NCI-H345 (cell line): ENCODE results near the gene ERMAP.
"Not testable (repeated sequence)": the region's sequence is repeated elsewhere in the genome, so short reads cannot be mapped to it uniquely, and the experiment has no call there.

Experiments
- DNase-seq: peaks from one replicate; lab custom pipeline; 2025; lab: John Stamatoyannopoulos, UW

ERMAP gene

DNA sequence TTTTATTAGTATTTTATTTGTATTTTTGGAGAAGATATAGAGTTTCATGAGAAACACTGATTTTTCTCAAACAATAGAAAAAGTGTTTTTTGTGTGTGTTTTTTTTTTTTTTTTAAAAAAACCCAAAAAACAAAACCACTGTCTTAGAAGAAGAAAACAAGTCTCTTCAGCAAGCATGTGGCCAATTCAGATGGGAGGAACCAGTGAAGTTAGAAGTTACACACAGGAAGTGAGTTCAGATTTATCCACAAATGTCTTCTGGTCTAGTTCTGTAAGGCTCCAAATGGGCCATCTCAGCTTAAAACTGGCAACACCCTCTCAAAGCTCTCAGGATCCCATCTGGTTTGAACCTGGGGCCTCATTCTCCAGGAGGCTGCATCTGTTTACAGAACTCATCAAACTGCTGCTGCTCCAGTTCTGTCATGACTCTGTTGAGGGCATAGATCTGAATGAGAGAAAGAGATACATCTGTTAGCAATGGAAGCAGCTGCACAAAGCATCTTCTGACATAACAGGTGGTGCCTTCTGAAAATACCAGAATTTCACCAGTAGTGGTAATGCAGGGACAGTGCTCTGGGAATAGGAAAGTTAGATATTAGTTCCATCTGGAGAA is 9.8 kb upstream of the ERMAP start:
- DNase-seq = no peak

DNA sequence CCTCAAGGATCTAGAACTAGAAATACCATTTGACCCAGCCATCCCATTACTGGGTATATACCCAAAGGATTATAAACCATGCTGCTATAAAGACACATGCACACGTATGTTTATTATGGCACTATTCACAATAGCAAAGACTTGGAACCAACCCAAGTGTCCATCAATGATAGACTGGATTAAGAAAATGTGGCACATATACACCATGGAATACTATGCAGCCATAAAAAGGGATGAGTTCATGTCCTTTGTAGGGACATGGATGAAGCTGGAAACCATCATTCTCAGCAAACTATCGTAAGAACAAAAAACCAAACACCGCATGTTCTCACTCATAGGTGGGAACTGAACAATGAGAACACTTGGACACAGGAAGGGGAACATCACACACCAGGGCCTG is 2.1 kb upstream of the ERMAP start:
- not testable (repeated sequence) for DNase-seq

DNA sequence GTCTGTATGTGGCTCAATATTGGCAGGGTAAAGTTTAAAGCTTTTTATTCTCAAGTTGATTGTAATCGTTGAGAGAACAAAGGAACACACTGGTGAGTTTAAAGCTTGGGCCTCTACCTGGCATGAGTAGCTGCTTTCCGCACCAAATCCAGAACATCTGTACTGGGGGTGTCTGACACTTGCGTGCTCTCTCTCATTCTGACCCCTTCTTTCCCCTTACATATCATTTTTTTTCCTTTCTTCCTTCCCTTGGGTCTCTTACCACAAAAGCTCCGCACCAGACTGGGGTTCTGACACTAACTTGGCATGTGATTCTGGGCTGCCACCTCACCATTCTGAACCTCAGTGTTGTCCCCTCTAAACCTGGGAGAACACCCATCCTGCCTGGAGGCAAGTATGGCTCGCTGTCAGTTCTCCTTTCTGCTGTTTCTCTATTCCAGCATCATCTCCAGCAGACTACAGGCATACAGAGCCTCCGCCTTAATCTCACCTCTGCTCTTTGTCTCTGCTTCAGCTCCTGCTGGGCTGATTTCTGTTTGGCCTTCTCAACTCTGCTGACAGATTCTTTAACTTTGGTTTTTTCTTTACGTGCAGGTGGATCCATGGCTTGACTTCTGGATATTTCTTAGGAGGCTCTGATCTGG is 859 bp upstream of the ERMAP start:
- DNase-seq = peak; percentile 52

DNA sequence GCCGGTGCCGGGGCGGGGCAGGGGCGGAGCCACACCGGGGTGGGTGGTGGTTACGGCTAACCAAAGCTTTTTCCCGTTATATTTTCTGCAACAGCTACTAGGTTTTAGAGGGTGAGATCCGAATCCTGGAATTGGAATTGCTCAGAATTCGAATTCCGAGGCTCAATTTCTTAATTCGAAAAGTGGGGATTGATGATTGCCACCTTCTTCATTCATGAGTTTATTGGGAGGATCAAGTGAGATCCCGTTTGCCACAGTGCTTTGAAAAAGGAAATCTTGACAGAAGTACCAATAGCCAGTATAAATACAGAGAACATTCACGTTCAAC is 482 bp downstream of the ERMAP start:
- no peak for DNase-seq

DNA sequence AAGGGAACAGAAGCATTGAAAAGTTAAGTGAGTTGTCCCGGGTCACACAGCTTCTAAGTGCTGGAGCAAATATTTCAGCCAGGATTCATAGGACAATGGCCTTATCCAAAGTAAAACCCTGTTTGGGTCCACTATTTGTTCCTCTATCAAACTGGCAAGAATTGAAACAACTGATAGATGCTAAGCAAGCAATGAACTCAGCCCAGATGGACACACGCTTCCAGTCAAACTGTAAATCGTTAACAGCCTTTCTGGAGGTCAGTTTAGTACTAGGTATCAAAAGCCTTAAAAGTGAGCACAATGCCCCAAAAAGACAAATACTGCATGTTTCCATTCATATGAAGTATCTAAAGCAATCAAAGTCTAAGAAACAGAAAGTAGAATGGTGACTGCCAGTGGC is 1.1 kb downstream of the ERMAP start:
- no peak for DNase-seq

DNA sequence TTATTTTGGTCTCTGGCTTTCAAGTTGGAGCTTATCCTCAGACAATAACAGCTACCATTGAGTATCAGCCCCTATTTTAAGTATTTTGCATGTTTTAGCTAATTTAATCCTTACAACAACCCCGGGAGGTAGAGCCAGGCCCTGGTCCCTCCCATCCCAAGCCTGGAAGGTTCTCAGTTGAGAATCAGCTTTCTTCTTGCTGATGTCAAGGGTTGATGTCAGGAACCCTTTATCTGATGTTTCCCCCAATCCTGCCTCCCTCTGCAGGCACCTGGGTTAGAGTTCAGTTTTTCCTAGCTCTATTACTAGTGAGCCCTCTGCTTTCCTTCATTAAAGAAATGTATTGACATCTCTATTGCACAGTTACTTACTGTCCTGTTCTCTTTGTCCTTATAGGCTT is 3.9 kb downstream of the ERMAP start:
- DNase-seq = no peak

DNA sequence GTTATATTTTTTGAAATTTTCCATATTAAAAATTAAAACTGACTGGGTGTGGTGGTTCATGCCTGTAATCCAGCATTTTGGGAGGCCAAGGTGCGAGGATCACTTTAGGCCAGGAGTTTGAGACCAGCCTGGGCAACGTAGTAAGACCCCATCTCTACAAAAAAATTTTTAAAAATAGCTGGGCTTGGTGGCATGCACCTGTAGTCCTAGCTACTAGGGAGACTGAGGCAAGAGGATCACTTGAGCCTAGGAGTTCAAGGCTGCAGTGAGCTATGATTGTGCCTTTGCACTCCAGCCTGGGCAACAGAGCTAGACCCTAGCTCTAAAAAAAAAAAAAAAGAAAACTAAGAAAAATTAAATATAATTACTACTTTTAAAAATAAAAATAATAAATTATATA is 4.8 kb downstream of the ERMAP start:
- DNase-seq = no peak

DNA sequence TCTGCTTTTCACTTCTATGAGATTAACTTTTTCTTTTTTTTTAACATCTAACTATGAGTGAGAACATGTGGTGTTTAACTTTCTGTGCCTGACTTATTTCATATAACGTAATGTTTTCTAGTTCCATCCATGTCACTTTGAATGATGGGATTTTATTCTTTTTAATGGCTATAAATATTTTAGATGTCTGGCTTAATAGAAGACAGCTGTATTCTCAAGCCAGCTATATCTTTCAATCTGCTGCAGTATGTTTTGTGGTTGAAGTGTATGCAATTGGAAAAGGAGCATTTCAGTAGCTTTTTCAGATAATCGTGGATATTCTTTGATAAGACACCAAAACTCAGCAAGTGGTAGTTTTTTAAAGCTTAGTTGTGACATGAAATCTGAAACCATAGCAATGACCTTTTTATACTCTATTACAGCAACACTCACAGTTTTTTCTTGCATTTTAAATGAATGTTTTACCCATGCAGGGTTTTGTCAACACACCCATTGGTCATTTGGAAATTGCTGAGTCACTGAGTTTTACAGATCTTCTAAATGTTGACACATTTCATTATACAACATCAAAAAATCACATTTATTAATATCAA is 6.0 kb downstream of the ERMAP start:
- peak; percentile 2 for DNase-seq

DNA sequence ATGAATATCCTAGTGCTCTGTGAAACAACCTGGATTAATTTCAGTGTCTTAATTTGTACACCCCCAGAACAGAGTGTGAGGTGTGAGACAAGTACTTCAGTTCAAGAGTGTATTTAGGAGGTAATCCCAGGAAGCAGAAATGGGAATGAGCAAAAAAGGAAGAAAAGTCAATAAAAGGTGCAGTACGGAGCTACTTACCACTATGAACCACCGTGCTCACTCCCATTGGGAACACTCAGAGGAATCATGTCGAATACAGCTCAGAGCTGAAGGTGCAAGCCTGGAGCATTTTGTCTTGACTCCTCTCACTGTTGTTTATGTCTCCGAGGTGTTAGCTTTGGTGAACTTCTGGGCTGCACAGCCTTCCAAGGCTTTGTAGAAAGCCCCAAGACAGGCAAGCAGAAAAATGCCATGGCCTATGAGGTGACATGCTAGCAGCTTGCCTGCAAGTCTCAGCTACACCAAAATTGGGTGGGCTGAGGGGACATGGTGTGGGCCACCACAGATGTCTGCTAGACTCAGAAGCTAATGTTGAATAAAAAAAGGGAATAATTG is 7.6 kb downstream of the ERMAP start:
- no peak for DNase-seq

DNA sequence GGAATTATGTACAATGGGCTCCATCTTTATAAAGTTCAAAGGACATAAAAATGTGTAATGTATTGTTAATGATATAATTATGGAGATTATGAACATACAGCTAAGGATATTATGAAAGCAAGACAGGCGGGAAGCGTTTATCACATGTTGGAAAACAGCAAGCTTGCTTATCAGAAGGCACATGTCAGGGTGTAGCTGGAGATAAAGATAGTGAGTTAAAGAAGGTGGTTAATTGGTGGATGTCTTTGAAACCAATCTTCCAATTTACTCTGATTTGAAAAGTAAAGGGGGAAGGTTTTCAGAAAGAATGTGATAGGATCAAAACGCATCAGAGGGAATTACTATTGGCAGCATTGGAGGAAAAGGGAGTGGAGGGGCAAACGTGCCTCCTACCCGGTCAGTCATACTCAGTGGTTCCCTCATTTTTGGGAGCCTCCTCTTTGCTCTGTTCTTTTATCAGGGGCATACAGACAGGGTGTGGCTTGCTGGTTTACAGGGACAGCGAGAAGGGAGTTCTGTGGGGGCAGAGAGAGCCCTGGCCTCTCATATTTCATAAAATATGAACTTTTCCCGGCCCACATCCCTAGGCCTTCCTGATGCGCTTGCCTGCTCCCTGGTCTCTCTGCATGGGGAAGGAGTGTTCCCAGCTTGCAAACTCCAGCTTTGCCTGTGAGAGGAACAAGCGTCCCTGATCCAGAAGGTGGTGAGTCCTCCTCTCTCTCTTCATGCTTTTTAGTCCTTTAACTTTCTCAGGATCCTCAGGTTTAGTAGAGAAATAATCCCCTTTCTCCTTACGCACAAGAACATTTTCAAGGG is 8.3 kb downstream of the ERMAP start:
- no peak for DNase-seq

DNA sequence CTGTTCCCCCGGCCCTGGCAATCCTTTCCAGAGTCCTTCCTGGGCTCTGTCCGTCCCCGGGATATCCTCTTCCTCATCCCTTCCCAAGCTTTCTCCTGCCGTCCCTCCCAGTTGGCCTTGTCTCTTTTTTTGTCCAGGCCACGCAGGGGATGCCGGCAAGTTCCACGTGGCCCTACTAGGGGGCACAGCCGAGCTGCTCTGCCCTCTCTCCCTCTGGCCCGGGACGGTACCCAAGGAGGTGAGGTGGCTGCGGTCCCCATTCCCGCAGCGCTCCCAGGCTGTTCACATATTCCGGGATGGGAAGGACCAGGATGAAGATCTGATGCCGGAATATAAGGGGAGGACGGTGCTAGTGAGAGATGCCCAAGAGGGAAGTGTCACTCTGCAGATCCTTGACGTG is 13.7 kb downstream of the ERMAP start:
- DNase-seq = no peak

DNA sequence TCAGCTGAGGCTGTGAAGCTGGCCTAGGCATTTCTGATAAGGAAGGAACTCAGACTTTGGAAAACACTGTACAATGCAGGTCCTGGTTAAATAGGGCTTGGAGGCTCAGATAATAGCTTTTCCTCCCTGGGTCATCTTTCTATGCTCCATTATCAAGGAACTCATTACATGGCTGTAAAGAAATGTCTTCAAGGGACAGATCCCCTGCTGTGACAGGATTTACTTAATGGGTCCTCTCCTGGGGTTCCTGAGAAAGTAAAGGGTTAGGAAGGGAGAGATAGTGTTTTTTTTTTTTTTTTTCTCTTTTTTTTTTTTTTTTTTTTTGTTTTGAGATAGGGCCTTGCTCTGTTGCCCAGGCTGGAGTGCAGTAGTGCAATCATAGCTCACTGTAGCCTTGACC is 14.4 kb downstream of the ERMAP start:
- no peak for DNase-seq

DNA sequence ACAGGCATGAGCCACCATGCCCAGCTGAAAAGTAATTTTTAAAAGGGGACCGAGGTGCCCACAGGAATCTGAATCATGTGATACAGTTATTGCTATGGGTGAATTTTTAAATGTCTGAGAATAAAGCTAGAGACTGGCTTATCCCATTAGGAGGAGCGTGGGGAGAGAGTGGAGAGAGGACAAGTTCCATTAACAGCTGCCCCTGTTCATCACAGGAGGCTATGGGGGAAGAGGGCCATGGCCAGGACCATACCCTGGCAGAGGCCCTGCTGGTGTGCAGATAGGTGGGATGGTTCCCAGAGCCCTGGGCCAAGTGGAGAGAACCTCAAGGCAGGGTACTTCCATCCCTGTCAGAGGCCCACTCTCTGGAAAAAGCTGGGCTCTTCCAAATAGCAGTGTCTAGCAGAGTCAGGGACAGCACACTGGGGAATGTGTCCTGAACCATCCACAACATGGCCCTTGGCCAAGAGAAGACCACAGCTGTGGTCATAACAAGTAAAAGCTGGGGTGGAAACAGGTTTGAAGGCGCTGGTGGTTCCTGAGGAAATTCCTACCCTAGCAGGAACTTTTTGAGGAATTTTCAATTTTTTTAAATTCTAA is 15.8 kb downstream of the ERMAP start:
- DNase-seq = no peak

DNA sequence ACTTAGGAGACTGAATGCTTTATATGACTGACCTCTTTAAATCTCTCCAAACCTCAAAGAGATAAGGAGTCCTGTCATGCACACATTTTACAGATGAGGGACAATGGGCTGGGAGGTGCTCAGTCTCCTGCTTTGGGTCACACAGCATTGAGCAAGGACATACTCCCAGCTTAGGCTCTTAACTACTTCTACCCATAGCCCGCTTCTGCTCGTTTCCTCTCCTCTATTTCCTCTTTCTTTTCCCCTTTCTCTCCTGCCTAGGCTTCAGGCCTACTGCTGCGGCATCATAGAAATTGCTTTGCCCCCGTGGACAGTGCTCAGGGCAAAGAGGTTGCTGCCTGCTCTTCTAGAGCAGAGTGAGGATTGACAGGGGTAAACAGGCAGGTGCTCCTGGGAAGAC is 17.1 kb downstream of the ERMAP start:
- DNase-seq = no peak

DNA sequence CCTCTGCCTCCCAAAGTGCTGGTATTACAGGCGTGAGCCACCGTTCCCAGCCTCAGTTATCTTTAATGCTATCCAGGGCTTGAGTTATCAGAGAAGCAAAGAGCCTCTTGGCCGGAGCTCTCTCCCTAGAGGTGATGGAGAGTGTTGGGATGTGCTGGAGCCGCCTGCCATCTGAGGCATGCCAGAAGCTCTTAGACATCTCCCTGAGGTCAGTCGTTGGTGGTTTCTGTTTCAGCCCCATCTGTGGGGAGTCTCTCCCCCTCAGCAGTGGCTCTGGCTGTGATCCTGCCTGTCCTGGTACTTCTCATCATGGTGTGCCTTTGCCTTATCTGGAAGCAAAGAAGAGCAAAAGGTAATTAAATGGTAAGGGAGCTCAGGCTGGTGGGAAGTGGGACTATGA is 17.9 kb downstream of the ERMAP start:
- no peak for DNase-seq

DNA sequence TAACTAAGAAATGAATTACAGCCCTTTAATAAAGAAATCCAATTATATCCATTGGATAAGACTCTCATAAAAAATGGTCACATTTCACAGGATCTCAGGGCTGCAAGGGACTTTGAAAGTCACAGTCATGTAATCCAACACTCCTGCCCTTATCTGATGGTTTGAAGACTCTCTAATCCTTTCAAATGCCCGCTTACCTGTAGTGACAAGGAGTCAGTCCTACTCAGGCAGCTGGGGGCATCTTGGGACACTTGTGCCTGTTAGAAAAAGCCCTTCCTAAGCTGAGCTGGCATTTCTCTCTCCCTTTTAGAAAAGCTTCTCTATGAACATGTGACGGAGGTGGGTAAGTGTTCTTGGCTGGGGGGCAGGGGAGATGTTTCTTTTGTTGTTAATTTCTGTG is 18.5 kb downstream of the ERMAP start:
- DNase-seq = no peak

DNA sequence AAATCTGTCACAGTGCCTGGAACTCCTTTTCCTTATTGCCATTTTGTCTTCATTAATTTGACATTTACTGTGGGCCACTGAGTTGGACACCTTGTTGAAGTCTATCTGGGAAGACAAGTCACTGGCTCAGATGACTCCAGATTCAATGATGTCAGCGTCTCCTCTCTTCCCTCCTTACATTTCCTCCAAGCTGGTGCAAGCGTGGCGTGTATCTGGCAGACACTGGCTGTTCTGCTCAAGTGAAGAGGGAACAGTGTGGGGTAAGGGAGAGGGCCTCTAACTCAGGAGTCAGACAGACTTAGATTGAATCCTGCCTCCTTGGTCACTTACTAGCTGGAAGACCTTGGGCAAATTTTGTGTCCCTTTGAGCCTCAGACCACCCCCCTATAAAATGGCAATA is 20.8 kb downstream of the ERMAP start:
- no peak for DNase-seq

DNA sequence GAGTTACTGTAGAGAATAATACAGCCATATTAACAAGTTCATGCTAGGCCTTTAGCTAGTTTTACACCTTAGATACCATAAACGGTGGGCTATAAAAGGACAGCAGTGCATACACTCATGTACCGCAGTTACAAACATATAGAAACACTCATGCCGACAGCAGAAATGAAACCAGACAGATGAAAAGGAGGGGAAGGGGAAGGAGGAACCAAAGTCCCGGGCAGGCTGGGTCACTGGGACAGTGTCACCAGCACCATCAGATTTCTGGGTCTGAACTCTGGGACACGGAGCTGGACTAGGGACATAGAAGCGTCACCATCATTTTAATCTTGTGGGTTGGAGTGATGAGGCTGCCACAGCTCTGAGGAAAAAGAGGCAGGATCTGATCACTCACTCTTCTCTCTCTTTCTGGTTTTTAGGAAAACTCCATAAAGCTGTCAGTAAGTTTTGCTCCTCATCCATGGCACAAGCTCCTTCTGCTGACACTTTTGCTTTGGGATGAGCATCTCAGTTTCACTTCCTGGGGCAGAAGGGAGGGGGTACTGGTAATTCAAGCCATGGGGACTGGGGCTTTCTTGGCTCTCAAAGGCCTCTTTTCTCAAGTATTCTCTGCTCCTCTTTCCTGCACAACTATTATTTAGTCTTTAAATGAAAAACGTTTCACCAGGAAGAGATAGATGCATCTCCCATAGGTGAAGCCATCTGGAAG is 21.7 kb downstream of the ERMAP start:
- DNase-seq = no peak

DNA sequence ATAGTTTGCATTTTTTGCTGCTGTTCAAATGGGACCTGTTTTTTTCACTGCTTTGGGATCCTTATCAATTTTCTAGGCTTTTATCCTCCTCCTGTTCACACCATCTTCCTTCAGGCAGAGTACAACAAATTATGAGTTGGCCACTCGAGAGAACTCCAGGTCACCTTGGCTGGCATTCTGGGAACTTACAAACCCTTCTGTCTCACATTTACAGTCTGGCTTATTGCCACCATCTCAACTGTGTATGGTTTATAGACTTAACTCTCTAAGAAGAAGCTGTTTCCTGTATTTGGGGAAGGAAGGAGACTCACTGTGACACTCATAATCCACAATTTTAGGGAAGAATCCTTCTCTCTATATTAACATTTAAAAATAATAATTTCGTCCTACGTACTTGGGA is 24.1 kb downstream of the ERMAP start:
- DNase-seq = no peak

DNA sequence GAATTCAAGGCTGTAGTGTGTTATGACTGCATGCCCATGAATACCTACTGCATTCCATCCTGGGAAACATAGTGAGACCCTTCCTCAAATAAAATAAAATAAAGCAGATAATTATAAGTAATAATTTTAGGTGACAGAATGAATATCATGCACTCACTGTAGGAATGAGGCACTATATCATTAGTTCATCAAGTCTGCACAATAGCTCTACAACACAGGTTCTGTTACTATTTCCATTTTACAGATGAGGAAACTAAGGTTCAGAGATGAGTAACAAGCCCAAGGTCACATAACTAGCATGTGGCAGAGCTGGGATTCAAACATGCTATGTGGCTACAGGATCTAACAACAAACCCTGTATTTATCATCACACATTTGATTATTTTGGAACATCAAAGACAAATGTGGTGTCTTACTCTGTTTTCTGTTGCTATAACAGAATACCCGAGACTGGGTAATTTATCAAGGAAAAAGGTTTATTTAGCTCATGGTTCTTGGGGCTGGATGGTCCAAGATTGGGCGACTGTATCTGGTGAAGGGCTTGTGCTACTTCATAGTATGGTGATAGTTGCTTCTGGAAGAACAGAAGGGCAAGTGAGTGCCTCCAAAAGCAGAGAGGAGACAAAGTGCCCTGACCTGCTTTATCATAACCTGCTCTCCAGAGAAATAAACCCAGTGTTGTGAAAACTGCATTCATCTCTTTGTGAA is 24.7 kb downstream of the ERMAP start:
- no peak for DNase-seq

DNA sequence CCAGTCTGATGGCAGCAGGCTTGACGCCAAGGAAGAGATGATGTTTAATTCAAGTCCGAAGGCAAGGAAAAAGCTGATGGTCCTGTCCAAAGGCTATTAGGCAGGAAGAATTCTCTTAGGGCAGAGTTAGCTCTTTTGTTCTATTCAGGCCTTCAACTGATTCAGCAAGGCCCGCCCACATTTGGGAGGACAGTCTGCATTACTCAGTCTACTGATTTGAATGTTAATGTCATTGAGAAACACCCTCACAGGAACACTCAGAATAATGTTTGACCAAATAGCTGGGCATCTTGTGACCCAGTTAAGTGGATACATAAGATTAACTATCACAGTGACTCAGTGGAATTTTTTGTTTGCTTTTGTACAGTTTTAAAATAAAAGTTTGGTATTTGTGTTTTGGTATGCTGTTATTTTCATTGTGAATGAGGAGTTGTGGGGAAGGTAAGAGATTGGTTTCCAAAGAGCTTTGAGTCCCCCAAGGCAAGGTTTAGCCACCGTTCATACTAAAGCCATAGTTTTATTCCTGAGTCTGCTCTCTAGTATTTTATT is 27.7 kb downstream of the ERMAP start:
- no peak for DNase-seq
